Tibial nerve (tissue), 4 donors: ENCODE results near the gene CCDC169. TPM values are rescaled to one million over a fixed set of nuclear protein-coding genes. Genes with fewer than 3 reads are reported as not detected.

Source experiments
- DNase-seq, 2 donors: peaks; one replicate each; pipeline ENCODE4 v3.0.0-alpha.2; 2019; ENCODE audit warnings: low spot score in 2 of 2
- H3K27ac ChIP-seq, 4 donors: fragments of 200-600 bp; sonication (generic) in 3 of 4; one replicate each; pipeline ENCODE4 v1.5.1; 2017 to 2019; ENCODE audit warnings: mild to moderate bottlenecking in 1 of 4
- H3K27me3 ChIP-seq, 2 donors: fragments of 200-600 bp; sonication (generic) in 1 of 2; one replicate each; pipeline versions ENCODE4 v1.5.1 to v1.6.0; 2017 to 2019
- H3K36me3 ChIP-seq, 3 donors: fragments of 200-600 bp; sonication (generic); one replicate each; pipeline ENCODE4 v1.5.1; 2018 to 2019
- H3K4me1 ChIP-seq, 4 donors: fragments of 200-600 bp; sonication (generic) in 3 of 4; one replicate each; pipeline ENCODE4 v1.5.1; 2017 to 2019
- H3K4me3 ChIP-seq, 4 donors: fragments of 200-600 bp; sonication (generic) in 3 of 4; one replicate each; pipeline ENCODE4 v1.5.1; 2017 to 2019; ENCODE audit warnings: mild to moderate bottlenecking in 1 of 4, moderate library complexity in 1 of 4
- H3K9me3 ChIP-seq, 4 donors: fragments of 200-600 bp; sonication (generic) in 3 of 4; one replicate each; pipeline ENCODE4 v1.5.1; 2017 to 2019
- CTCF ChIP-seq, 5 experiments: fragments of 200-600 bp in 3 of 5; fragments of 450-650 bp in 2 of 5; sonication (generic) in 3 of 5; IDR thresholded peaks; one replicate each; pipeline ENCODE4 v1.5.1; 2016 to 2019; ENCODE audit warnings: antibody characterized with exemption in 5 of 5, mild to moderate bottlenecking in 3 of 5, moderate library complexity in 2 of 5
- EP300 ChIP-seq, 2 donors: sonication (generic); formaldehyde crosslinking; IDR thresholded peaks; one replicate each; pipeline ENCODE4 v1.6.1; 2017; ENCODE audit warnings: antibody characterized with exemption in 2 of 2, mild to moderate bottlenecking in 1 of 2
- POLR2A ChIP-seq, 2 donors: fragments of 450-650 bp; IDR thresholded peaks; one replicate each; pipeline ENCODE4 v1.6.1; 2017; ENCODE audit warnings: antibody characterized with exemption in 2 of 2, mild to moderate bottlenecking in 2 of 2, moderate library complexity in 2 of 2
- small RNA-seq: library from RNA; depleted of rRNA; stranded (forward); fragments of <200 nt; gene quantifications from one replicate; pipeline ENCODE3, GENCODE V24; 2016
- total RNA-seq, 4 donors: library from RNA; depleted of rRNA; stranded (reverse); fragments of >200 nt; gene quantifications; one replicate each; pipeline ENCODE4 v1.1.0, GENCODE V29; 2016

CCDC169 gene
- total RNA-seq, 4 donors from 2014 or later: 0.30 to 0.63 (median 0.39) TPM; not detected in 1

DNA sequence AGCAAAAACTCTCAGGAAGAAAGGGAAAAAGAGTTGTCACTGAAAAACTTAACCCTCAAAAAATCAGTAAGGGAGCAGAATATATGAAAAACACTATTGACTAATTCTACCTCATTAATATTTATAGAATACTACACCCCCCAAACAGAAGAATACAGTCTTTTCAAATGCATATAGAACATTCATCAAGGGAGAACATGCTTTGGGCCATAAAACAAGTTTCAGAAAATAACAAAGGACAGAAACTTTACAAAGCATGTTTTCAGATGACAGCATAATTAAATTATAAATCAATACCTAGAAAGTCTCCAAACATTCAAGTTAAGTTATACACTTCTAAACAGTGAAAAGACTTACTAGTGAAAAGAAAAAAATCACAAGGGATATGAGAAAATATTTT is 113.7 kb downstream of the CCDC169 start:
- Histone ChIP-seq H3K9me3 (no peaks in the 10 kb centered on the region), H3K4me3 (no peak overlapping the region), H3K4me1 (no peaks in the 10 kb centered on the region), H3K27ac (no peak overlapping the region), H3K36me3 (no peaks in the 10 kb centered on the region), H3K27me3 (no peaks in the 10 kb centered on the region)
- TF ChIP-seq POLR2A (IDR thresholded peaks at IDR 0.05): no peak
- TF ChIP-seq EP300 (IDR thresholded peaks at IDR 0.05): no peak
- no peak for TF ChIP-seq CTCF (IDR thresholded peaks at IDR 0.05)
- no peak for DNase-seq

Small RNAs within 50 kb of the gene (small RNA-seq; reads per million reads assigned to genes)
- not detected for gene RNU6-71P

Other genes with a start within 250 kb of the CCDC169 start
- 10 to 100 TPM; 21.3 to 63.8 (median 40.9) TPM for gene DCLK1, start 166.4 kb downstream of the CCDC169 start, total RNA-seq
- under 1 TPM in 1 of 4 donors, not detected in 3; 0.20 TPM for gene SOHLH2, start 83.3 kb downstream of the CCDC169 start, total RNA-seq
- gene SPART, start 48.6 kb upstream of the CCDC169 start, total RNA-seq: 10 to 100 TPM; 50.7 to 77.4 (median 62.4) TPM
- gene CCNA1, start 134.7 kb upstream of the CCDC169 start, total RNA-seq: 1 to 10 TPM in 3 of 4 donors, under 1 TPM in 1; 0.30 to 4.8 (median 1.7) TPM